H9 (cell line): ENCODE measurements around the gene SCAND1. TPM values are rescaled to one million over a fixed set of nuclear protein-coding genes. Genes with fewer than 3 reads are reported as not detected.
"Not testable (repeated sequence)": the region's sequence is repeated elsewhere in the genome, so short reads cannot be mapped to it uniquely, and the experiment has no call there.

Experiments
- DNase-seq: peaks from one replicate; pipeline ENCODE4 v3.0.0-alpha.2; 2017
- H2AFZ ChIP-seq: one replicate; pipeline ENCODE4 v1.6.1; 2013; ENCODE audit warnings: mild to moderate bottlenecking, low read length, control low read depth, moderate library complexity
- H2AK5ac ChIP-seq: 2 replicates; pipeline ENCODE4 v1.6.1; 2013; ENCODE audit warnings: low read length, control low read depth, mixed read lengths; ENCODE audit not compliant: insufficient read length
- H2BK120ac ChIP-seq: one replicate; pipeline ENCODE4 v1.6.1; 2013; ENCODE audit warnings: low read depth, mild to moderate bottlenecking, low read length, control low read depth, inconsistent platforms; ENCODE audit not compliant: poor library complexity, severe bottlenecking
- H2BK12ac ChIP-seq: 2 replicates; pipeline ENCODE4 v1.6.1; 2013; ENCODE audit warnings: low read length, control low read depth, mixed read lengths, low read depth; ENCODE audit not compliant: insufficient read length
- H2BK15ac ChIP-seq: 2 replicates; pipeline ENCODE4 v1.6.1; 2013; ENCODE audit warnings: low read depth, low read length, control low read depth
- H2BK20ac ChIP-seq: one replicate; pipeline ENCODE4 v1.6.1; 2013; ENCODE audit warnings: low read depth, mild to moderate bottlenecking, low read length, control low read depth, inconsistent platforms; ENCODE audit not compliant: poor library complexity, severe bottlenecking
- H2BK5ac ChIP-seq: 2 replicates; pipeline ENCODE4 v1.6.1; 2013; ENCODE audit warnings: low read length, control low read depth, mixed read lengths; ENCODE audit not compliant: insufficient read length
- H3K14ac ChIP-seq: 2 replicates; pipeline ENCODE4 v1.6.1; 2013; ENCODE audit warnings: low read length, control low read depth; ENCODE audit not compliant: insufficient read depth
- H3K18ac ChIP-seq: 2 replicates; pipeline ENCODE4 v1.6.1; 2013; ENCODE audit warnings: low read depth, mild to moderate bottlenecking, mixed read lengths, low read length, control low read depth; ENCODE audit not compliant: insufficient read length
- H3K23ac ChIP-seq: 2 replicates; pipeline ENCODE4 v1.6.1; 2013; ENCODE audit warnings: low read length, control low read depth, mixed read lengths, low read depth; ENCODE audit not compliant: insufficient read length
- H3K23me2 ChIP-seq: 2 replicates; pipeline ENCODE4 v1.6.1; 2013; ENCODE audit warnings: low read depth, mild to moderate bottlenecking, mixed read lengths, low read length, control low read depth; ENCODE audit not compliant: insufficient read length, poor library complexity, severe bottlenecking
- H3K27ac ChIP-seq: 2 replicates; pipeline ENCODE4 v1.5.1; 2013; ENCODE audit warnings: low read length, control low read depth, mixed read lengths, low read depth; ENCODE audit not compliant: insufficient read length
- H3K27me3 ChIP-seq: 2 replicates; pipeline ENCODE4 v1.6.1; 2013; ENCODE audit warnings: low read length, control low read depth, inconsistent platforms; ENCODE audit not compliant: insufficient read depth
- H3K4ac ChIP-seq: 2 replicates; pipeline ENCODE4 v1.6.1; 2013; ENCODE audit warnings: low read depth, mild to moderate bottlenecking, control low read depth, inconsistent platforms, low read length, moderate library complexity
- H3K4me1 ChIP-seq: 2 replicates; pipeline ENCODE4 v1.6.1; 2013; ENCODE audit warnings: low read length, control low read depth, inconsistent platforms; ENCODE audit not compliant: insufficient read depth
- H3K4me2 ChIP-seq: 2 replicates; pipeline ENCODE4 v1.6.1; 2013; ENCODE audit warnings: low read length, control low read depth, mixed read lengths; ENCODE audit not compliant: insufficient read length, insufficient read depth
- H3K56ac ChIP-seq: 2 replicates; pipeline ENCODE4 v1.6.1; 2013; ENCODE audit warnings: low read depth, mild to moderate bottlenecking, mixed read lengths, low read length, control low read depth; ENCODE audit not compliant: insufficient read length
- H3K79me1 ChIP-seq: 2 replicates; pipeline ENCODE4 v1.6.1; 2013; ENCODE audit warnings: low read depth, mild to moderate bottlenecking, moderate library complexity, low read length, control low read depth, inconsistent platforms; ENCODE audit not compliant: insufficient read depth, poor library complexity, severe bottlenecking
- H3K79me2 ChIP-seq: 2 replicates; pipeline ENCODE4 v1.6.1; 2013; ENCODE audit warnings: low read length, control low read depth, inconsistent platforms; ENCODE audit not compliant: insufficient read depth
- H3K9ac ChIP-seq: 2 replicates; pipeline ENCODE4 v1.6.1; 2013; ENCODE audit warnings: low read length, control low read depth, mixed read lengths; ENCODE audit not compliant: insufficient read length; ENCODE audit errors: extremely low read depth
- H3K9me3 ChIP-seq: one replicate; pipeline ENCODE4 v1.6.1; 2013; ENCODE audit warnings: low read depth, low read length, inconsistent platforms; ENCODE audit not compliant: control insufficient read depth
- H3T11ph ChIP-seq: one replicate; pipeline ENCODE4 v1.6.1; 2013; ENCODE audit warnings: mild to moderate bottlenecking, low read length, control low read depth, inconsistent platforms
- H4K20me1 ChIP-seq: one replicate; pipeline ENCODE4 v1.6.1; 2013; ENCODE audit not compliant: control insufficient read depth, insufficient read length, insufficient read depth
- H4K5ac ChIP-seq: 2 replicates; pipeline ENCODE4 v1.6.1; 2013; ENCODE audit warnings: low read depth, mild to moderate bottlenecking, mixed read lengths, low read length, control low read depth; ENCODE audit not compliant: insufficient read length
- H4K8ac ChIP-seq: replicated peaks from 2 replicates; pipeline ENCODE4 v1.6.1; 2013; ENCODE audit warnings: low read length, control low read depth, mixed read lengths, low read depth; ENCODE audit not compliant: insufficient read length
- H4K91ac ChIP-seq: 2 replicates; pipeline ENCODE4 v1.6.1; 2013; ENCODE audit warnings: low read depth, mild to moderate bottlenecking, moderate library complexity, mixed read lengths, low read length, control low read depth; ENCODE audit not compliant: insufficient read length
- H3K27ac Mint-ChIP-seq, 3 experiments: 2 replicates in 2 of 3; 3 replicates in 1 of 3; pipeline ENCODE4 v1.8.0; 2020 to 2021; ENCODE audit warnings: mixed read lengths in 3 of 3, mild to moderate bottlenecking in 1 of 3, moderate library complexity in 1 of 3
- H3K27me3 Mint-ChIP-seq: 2 replicates; pipeline ENCODE4 v1.8.0; 2021; ENCODE audit warnings: low read depth, mild to moderate bottlenecking, moderate library complexity, mixed read lengths
- H3K36me3 Mint-ChIP-seq, 3 experiments: 2 replicates in 2 of 3; 3 replicates in 1 of 3; pipeline ENCODE4 v1.8.0; 2020 to 2021; ENCODE audit warnings: low read depth in 3 of 3, mixed read lengths in 3 of 3; ENCODE audit not compliant: insufficient read depth in 1 of 3
- H3K4me1 Mint-ChIP-seq, 2 experiments: 2 replicates each; pipeline ENCODE4 v1.8.0; 2020; ENCODE audit warnings: mixed read lengths in 2 of 2
- H3K4me3 Mint-ChIP-seq, 2 experiments: 2 replicates in 1 of 2; 3 replicates in 1 of 2; pipeline ENCODE4 v1.8.0; 2020 to 2021; ENCODE audit warnings: mild to moderate bottlenecking in 2 of 2, mixed read lengths in 2 of 2, moderate library complexity in 1 of 2
- H3K9me3 Mint-ChIP-seq, 2 experiments: 2 replicates in 1 of 2; 3 replicates in 1 of 2; pipeline ENCODE4 v1.8.0; 2020; ENCODE audit warnings: mild to moderate bottlenecking in 2 of 2, mixed read lengths in 2 of 2, moderate library complexity in 1 of 2
- WGBS: extraction: QIAGEN DNeasy Blood & Tissue Kit; methylation state at CpG from one replicate; pipeline ENCODE4 v1.1.7; 2013; ENCODE audit warnings: missing lambda C conversion rate, low lambda C conversion rate, mixed read lengths; ENCODE audit not compliant: insufficient read length; ENCODE audit errors: extremely low coverage; 5-methylcytosine and 5-hydroxymethylcytosine counted together
- total RNA-seq: library from RNA; stranded (reverse); gene quantifications from 2 replicates; pipeline ENCODE4 v1.2.1, GENCODE V29; 2021

SCAND1 gene
- total RNA-seq, 1 experiment from 2014 or later = 59.1 TPM

DNA sequence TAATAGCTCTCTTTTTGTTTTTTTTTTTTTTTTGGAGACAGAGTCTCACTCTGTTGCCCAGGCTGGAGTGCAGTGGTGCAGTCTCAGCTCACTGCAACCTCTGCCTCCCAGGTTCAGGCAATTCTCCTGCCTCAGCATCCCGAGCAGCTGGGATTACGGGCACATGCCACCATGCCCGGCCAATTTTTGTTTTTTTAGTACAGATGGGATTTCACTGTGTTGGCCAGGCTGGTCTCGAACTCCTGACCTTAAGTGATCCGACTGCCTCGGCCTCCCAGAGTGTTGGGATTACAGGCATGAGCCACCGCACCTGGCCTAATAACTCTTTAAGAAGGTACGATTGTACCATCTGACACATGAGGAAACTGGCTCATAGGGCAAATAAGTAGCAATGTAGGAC, 42.2 kb upstream of the SCAND1 start:
- H3T11ph ChIP-seq, H3K23me2 ChIP-seq, H3K27me3 Mint-ChIP-seq, DNase-seq, H3K14ac ChIP-seq, H3K79me2 ChIP-seq, H3K79me1 ChIP-seq, H4K8ac ChIP-seq, H2AK5ac ChIP-seq, H3K4me2 ChIP-seq, H3K4me3 Mint-ChIP-seq, H3K27me3 ChIP-seq, H2BK15ac ChIP-seq, H3K18ac ChIP-seq, H3K56ac ChIP-seq, H3K27ac ChIP-seq, H3K4ac ChIP-seq, H2BK120ac ChIP-seq, H3K36me3 Mint-ChIP-seq, H3K9me3 ChIP-seq, H4K5ac ChIP-seq, H2BK20ac ChIP-seq, H3K4me1 ChIP-seq, H2AFZ ChIP-seq, H2BK12ac ChIP-seq, H3K23ac ChIP-seq, H3K9ac ChIP-seq, H4K91ac ChIP-seq, H4K20me1 ChIP-seq, H3K9me3 Mint-ChIP-seq, H3K27ac Mint-ChIP-seq, H2BK5ac ChIP-seq: not testable (repeated sequence)
- WGBS = no CpG with 5 or more reads among the region's 8 CpGs
- H3K4me1 Mint-ChIP-seq = peaks cover 4 to 16% of the 10 kb centered on the region in 2 experiments
